Upper lobe of left lung (tissue), 4 donors: ENCODE results near the gene CNTNAP4.

ENCODE experiments used
- POLR2A ChIP-seq, 4 donors: fragments of 450-650 bp; IDR thresholded peaks; one replicate each; pipeline ENCODE4 v1.5.1; 2016 to 2017; ENCODE audit warnings: antibody characterized with exemption in 4 of 4, mild to moderate bottlenecking in 2 of 4
- POLR2AphosphoS5 ChIP-seq, 2 donors: sonication (generic); formaldehyde crosslinking; IDR thresholded peaks; one replicate each; pipeline ENCODE4 v1.5.1; 2017; ENCODE audit warnings: antibody characterized with exemption in 2 of 2
- TF ChIP-seq, protein P1 (sequence below), 6 experiments: fragments of 450-650 bp in 4 of 6; fragments of 200-600 bp in 2 of 6; sonication (generic) in 2 of 6; IDR thresholded peaks; one replicate each; pipeline ENCODE4 v1.5.1; 2016 to 2019; ENCODE audit warnings: antibody characterized with exemption in 6 of 6

DNA sequence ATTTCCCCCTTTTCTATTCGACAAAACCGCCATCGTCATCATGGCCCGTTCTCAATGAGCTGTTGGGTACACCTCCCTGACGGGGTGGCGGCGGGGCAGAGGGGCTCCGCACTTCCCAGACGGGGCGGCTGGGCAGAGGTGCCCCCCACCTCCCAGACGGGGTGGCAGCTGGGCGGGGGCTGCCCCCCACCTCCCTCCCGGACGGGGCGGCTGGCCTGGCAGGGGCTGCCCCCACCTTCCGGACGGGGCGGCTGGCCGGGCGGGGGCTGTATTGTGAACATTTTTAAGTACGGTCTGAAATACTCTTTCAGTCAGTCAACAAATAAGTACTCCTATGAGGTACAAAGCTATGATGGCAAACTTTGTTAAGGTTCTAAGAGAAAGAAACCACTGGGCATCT, 222.8 kb downstream of the CNTNAP4 start:
- TF ChIP-seq, protein P1, sequence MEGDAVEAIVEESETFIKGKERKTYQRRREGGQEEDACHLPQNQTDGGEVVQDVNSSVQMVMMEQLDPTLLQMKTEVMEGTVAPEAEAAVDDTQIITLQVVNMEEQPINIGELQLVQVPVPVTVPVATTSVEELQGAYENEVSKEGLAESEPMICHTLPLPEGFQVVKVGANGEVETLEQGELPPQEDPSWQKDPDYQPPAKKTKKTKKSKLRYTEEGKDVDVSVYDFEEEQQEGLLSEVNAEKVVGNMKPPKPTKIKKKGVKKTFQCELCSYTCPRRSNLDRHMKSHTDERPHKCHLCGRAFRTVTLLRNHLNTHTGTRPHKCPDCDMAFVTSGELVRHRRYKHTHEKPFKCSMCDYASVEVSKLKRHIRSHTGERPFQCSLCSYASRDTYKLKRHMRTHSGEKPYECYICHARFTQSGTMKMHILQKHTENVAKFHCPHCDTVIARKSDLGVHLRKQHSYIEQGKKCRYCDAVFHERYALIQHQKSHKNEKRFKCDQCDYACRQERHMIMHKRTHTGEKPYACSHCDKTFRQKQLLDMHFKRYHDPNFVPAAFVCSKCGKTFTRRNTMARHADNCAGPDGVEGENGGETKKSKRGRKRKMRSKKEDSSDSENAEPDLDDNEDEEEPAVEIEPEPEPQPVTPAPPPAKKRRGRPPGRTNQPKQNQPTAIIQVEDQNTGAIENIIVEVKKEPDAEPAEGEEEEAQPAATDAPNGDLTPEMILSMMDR (IDR thresholded peaks at IDR 0.05), result no peak
- TF ChIP-seq POLR2A (IDR thresholded peaks at IDR 0.05) (no peak), POLR2AphosphoS5 (IDR thresholded peaks at IDR 0.05) (no peak)
